GM20000 (cell line): ENCODE measurements around the gene CCNYL1.
"Not testable (repeated sequence)": the region's sequence is repeated elsewhere in the genome, so short reads cannot be mapped to it uniquely, and the experiment has no call there.

Source experiments
- DNase-seq: peaks from one replicate; pipeline ENCODE4 v3.0.0; 2012; ENCODE audit warnings: low spot score
- CTCF ChIP-seq: IDR thresholded peaks from 2 replicates; pipeline ENCODE4 v1.5.1; 2012; ENCODE audit warnings: mild to moderate bottlenecking, control low read depth; ENCODE audit errors: extremely low read depth, missing control alignments

Gene CCNYL1

GRCh38 chr2:207704078-207704477 is 7.4 kb upstream of the CCNYL1 start:
- TF ChIP-seq CTCF = no peak
- no peak for DNase-seq

- no peak for TF ChIP-seq CTCF
- DNase-seq = no peak
These were observed 6.8 kb upstream of the CCNYL1 start for GRCh38 chr2:207704671-207705070.

- no peak for DNase-seq
- TF ChIP-seq CTCF = no peak
These were observed 4.2 kb upstream of the CCNYL1 start for GRCh38 chr2:207706936-207707860.

DNA sequence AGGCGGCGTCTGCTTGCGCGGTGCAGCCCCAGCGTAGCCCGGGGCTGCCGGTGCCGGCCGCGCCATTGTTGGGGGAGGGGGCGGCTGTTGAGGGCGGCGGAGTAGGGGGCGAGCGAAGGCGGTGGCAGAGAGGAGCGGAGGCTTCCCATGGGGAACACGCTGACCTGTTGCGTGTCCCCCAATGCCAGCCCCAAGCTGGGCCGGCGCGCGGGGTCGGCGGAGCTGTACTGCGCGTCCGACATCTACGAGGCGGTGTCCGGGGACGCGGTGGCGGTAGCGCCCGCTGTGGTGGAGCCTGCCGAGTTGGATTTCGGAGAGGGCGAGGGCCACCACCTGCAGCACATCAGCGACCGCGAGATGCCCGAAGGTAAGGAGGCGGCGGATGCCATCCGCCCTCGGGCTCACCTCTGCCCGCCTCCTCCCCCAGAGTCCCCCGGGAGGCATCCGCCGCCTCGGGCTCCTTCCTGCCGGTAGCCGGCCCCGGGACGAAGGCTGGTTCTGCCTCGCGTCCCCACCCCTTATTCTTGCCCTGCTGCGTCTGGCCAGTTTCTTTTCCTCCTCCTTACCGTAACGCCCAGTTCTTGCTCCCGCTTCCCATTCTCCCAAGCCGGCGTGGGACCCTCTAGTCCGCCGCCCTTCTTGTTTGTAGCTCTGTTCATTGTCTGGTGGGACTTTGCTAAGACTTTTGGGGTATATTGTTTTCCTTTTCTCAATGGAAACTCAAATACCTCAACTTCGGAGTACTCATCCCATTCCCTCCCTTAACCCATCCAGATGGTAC is 500 bp downstream of the CCNYL1 start:
- TF ChIP-seq CTCF = no peak
- peak; percentile 66 for DNase-seq

- DNase-seq = no peak
- no peak for TF ChIP-seq CTCF
These were observed 4.6 kb downstream of the CCNYL1 start for GRCh38 chr2:207716056-207716455.

DNA sequence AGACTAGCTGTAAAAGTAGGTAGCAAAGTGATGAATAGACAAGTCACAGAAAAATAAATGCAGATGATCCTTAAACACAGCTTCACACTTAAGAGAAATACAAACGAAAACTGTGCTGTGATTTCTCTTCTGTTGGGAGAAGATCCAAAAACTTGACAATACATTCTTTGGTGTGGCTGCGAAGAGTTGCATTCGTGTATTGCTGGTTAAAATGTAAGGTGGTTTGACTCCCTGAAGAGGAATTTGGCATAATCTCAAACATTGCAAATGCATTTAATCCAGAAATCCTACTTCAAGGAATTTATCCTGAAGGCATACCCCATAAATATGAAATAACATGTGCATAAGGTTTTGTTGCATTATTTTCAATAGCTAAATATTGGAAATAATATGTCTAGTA is 7.1 kb downstream of the CCNYL1 start:
- DNase-seq = no peak
- no peak for TF ChIP-seq CTCF

DNA sequence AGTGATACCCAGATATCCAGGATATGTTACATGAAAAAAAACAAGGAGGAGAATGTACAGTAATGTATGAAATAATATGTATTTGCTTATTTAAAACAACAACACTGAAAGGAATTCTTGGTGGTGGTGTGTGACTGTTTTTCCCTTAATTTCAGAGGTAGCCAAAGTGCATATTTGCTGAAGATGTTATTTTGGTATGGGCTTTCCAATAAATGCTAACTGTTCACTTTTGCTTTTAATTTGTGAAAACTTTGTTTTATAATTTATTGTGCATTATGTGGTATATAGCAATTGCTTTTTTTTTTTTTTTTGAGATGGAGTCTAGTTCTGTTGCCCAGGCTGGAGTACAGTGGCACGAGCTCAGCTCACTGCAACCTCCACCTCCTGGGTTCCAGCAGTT is 7.6 kb downstream of the CCNYL1 start:
- no peak for TF ChIP-seq CTCF
- DNase-seq = no peak

DNA sequence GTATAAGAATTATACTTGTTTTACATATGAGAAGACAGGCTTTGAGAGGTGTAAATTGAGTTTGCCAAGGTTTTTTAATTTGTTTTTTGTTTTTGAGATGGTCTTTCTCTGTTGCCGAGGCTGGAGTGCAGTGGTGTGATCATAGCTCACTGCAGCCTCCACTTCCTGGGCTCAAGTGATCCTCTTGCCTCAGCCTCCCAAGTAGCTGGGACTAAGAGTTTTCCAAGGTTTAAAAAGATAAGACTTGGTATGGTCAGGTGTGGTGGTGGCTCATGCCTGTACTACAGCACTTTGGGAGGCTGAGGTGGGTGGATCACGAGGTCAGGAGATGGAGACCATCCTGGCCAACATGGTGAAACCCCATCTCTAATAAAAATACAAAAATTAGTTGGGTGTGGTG is 8.2 kb downstream of the CCNYL1 start:
- DNase-seq = not testable (repeated sequence)
